GM18870 (cell line): Measurements from ENCODE around the gene SCFD2.
A peak's percentile ranks its signal among the peaks of the same experiment; 100 is the strongest.

Experiments
- ATAC-seq: cut with Tn5 transposase; IDR thresholded peaks from one replicate; pipeline ENCODE4 v1.9.1; 2021; ENCODE audit warnings: moderate library complexity; ENCODE audit not compliant: unreplicated experiment

SCFD2 gene

GRCh38 chr4:53118676-53119075, 247.2 kb downstream of the SCFD2 start:
- ATAC-seq: no peak

GRCh38 chr4:53116954-53117353, 248.9 kb downstream of the SCFD2 start:
- ATAC-seq: no peak

DNA sequence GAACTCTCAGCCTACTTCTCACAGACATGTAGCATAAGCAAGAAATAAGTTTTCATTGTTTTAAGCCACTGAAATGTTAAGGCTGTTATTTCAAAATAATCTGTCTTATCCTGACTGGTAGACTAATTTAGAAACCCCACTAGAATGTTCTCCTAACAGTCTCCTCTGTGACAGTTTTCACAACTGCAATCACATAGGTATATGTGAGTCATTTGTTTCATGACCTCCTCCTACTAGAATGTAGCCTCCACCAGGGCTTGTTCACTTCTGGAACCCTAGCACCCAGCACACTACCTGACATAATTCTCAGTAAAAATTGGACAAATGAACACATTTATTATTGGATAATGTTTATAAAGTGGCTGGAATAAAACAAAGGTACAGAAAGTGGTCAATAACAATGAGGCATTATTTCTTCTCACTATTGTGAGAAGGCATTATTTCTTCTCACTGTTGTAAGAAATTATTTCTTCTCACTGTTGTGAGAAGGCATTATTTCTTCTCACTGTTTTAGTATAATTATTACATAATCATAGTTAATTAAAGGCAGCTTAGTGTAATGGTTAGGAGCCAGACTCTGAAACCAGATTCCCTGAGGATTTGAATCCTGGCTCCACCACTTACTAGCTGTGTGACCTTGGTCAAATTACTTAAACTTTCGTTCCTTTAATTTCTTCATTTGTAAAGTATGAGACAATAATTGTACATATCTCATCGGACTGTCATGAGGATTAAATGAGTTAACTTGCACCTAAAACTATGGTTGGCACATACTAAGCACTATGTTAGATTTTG, 252.2 kb downstream of the SCFD2 start:
- ATAC-seq: peak; percentile 55

DNA sequence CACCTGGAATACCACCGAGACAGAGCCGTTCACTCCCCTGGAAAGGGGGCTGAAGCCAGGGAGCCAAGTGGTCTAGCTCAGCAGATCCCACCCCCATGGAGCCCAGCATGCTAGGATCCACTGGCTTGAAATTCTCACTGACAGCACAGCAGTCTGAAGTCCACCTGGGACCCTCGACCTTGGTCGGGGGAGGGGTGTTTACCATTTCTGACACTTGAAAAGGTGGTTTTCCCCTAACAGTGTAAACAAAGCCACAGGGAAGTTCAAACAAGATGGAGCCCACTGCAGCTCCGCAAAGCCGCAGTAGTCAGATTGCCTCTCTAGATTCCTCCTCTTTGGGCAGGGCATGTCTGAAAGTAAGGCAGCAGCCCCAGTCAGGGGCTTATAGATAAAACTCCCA, 260.5 kb downstream of the SCFD2 start:
- no peak for ATAC-seq

DNA sequence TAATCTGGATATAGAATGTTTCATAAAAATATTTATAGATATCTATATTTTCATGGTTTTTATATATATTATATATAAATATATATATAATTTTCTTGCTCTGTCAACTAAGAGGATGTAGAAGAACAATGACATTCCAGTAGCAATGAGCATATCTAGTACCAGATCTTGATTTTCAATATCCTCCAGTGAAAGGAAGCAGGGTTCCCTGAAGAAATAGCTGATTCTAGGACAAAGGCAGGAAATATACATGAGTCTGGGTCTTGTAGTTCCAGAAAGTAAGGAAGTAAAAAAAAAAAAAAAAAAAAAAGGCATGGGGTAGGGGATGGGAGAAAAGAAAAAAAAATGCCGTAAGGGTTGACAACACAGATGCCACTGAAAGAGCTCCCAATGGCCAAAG, 262.4 kb downstream of the SCFD2 start:
- ATAC-seq: no peak

- ATAC-seq: no peak
Measured at GRCh38 chr4:53101191-53101581, 264.7 kb downstream of the SCFD2 start.

DNA sequence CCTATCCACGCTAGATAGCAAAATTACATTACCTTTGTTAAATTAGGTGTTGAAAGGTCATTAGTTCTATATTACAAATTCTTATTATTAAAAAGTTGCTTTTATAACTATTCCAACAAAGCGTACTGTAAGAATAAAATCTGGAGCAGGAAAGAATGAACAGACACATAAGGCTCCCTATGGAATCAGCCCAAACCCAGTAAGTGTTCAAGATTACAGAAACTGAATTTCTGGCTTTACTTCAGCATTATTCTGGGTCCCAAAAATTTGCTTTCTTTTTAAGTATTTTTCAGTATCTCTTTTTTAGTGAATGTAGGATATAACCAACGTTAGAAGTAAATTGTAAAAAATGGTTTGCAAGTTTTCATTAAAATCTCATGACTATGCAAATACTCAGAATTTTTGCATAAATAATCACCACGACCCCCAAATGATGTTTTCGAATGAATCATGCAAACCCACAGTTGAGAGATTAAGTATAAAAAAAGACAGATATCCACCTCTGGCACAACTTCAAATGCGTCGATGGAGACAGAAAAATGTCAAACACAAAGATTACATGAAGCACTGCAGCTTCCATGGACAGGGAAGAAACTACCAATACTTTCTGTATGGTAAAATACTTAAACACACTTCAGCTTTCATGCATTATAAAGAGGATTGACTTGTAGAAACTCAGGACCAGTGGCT, 265.2 kb downstream of the SCFD2 start:
- no peak for ATAC-seq

GRCh38 chr4:53098681-53099121, 267.2 kb downstream of the SCFD2 start:
- no peak for ATAC-seq

DNA sequence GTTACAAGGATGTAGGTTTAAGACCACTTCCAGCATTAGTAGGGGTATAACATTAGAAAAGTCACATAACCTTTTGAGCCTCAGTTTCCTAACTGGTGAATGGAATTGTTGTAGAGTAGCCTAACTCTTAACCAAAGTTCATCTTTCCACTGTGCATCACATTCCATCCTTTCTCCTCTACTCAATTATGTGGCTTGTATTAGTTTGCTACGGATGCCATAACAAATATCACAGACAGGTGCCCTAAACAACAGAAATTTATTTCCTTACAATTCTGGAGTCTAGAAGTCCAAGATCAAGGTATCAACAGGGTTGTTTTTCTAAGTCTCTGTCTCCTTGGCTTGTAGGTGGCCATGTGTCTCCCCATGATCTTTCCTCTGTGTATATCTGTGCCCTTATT, 271.8 kb downstream of the SCFD2 start:
- no peak for ATAC-seq

DNA sequence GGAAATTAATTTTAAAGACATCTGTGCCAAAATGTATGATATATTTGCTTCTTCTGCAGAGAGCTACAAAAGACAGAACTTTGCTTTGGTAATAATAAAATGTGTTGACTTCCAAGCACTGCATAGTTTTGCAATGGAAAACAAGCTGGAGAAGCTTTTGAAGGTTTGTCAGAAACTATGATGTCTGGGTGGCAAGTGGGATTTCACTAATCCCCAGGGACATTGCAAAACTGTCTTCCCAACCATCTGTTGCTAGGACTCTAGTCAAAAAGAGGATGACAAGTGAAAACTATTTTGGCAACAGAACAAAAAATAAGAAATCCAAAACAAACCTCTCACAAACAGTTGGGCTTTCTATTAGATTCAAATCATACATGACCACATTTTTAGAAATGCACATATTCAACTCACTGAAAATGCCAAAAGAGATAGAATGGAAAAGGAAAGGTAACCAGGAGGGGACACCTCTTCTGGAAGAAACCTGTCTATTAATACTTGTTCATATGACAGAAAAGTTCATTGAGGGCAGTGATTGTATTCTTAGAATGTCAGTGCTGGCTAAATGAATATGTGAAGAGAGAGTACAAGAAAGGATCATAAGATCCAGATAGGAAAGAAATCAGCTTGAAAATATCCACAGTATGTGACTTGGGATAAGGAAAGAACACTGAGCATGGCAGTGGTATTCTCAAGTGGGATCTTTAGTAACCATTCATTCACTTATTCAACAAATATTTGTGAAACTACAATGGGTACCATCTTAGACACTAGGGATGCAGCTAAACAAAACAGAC, 275.7 kb downstream of the SCFD2 start:
- no peak for ATAC-seq

- ATAC-seq: no peak
Measured at GRCh38 chr4:53088152-53088551, 277.7 kb downstream of the SCFD2 start.

GRCh38 chr4:53076374-53076958, 289.4 kb downstream of the SCFD2 start:
- ATAC-seq: no peak

- peak; percentile 54 for ATAC-seq
Measured at GRCh38 chr4:53075162-53075785, 290.6 kb downstream of the SCFD2 start.

- no peak for ATAC-seq
Measured at GRCh38 chr4:53068755-53069330, 297.0 kb downstream of the SCFD2 start.

GRCh38 chr4:53067125-53067802, 298.6 kb downstream of the SCFD2 start:
- ATAC-seq: no peak

GRCh38 chr4:53066155-53066554, 299.7 kb downstream of the SCFD2 start:
- ATAC-seq: no peak

DNA sequence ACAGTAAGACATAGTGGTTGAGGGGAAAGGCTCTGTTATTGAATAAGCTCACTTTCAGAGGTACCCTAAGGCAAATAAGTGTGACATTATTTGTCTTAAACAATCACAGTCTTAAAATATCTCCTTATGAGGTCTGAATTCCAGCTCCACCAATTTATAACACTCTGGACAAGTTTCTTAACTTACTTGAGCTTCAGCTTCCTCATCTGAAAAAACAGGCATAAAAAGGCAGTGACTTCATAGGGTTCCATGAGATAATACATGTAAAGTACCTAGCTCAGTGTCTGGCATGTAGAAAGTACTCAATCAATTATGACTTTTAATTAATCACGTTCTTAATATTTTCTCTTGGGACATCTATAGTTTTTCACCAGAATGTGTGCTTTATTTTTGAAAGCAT, 301.3 kb downstream of the SCFD2 start:
- ATAC-seq: no peak

- no peak for ATAC-seq
Measured at GRCh38 chr4:53061091-53061850, 304.6 kb downstream of the SCFD2 start.

DNA sequence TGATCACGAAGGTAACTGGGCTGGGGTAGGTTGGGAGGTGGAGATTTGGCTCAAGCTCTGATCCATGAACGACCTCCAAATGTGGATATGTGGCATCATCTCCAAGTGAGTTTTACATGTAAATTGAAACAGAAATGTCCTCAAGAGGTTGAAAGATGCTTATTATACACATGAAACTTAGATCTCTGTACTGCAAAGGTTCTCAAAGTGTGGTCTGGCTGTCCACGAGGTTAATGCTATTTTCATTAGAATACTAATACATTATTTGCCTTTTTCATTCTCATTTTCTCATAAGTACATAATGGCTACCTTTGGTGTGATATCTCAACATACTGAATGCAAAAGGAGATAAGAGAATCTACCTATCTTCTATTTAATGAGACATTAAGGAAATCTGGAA, 305.6 kb downstream of the SCFD2 start:
- no peak for ATAC-seq
